Neural cell (in vitro differentiated cells): Measurements from ENCODE around the gene MFSD1.
"Not testable (repeated sequence)": the region's sequence is repeated elsewhere in the genome, so short reads cannot be mapped to it uniquely, and the experiment has no call there.

Source experiments
- CTCF ChIP-seq: fragments of 450-650 bp; IDR thresholded peaks from 2 replicates; pipeline ENCODE4 v1.5.1; 2014; ENCODE audit warnings: antibody characterized with exemption, mild to moderate bottlenecking, moderate library complexity; ENCODE audit not compliant: poor library complexity, severe bottlenecking
- EP300 ChIP-seq: fragments of 450-650 bp; conservative IDR thresholded peaks from 2 replicates; pipeline ENCODE4 v1.6.1; 2014; ENCODE audit warnings: antibody characterized with exemption, mild to moderate bottlenecking, moderate library complexity; ENCODE audit not compliant: poor library complexity, severe bottlenecking
- EZH2 ChIP-seq: fragments of 200-600, 300-800 bp; shearing (Covaris generic), sonication (generic); IDR thresholded peaks from 2 replicates; pipeline ENCODE4 v1.6.1; 2014; ENCODE audit warnings: antibody characterized with exemption, low read length, borderline replicate concordance, mild to moderate bottlenecking; ENCODE audit not compliant: insufficient read depth, poor library complexity, severe bottlenecking
- POLR2AphosphoS5 ChIP-seq: IDR thresholded peaks from 2 replicates; pipeline ENCODE4 v1.6.1; 2012
- RAD21 ChIP-seq: fragments of 450-650 bp; conservative IDR thresholded peaks from 2 replicates; pipeline ENCODE4 v1.6.1; 2014; ENCODE audit warnings: antibody characterized with exemption, mild to moderate bottlenecking, moderate library complexity
- REST ChIP-seq: IDR thresholded peaks from 2 replicates; pipeline ENCODE4 v1.6.1; 2012; ENCODE audit warnings: borderline replicate concordance
- SMC3 ChIP-seq: fragments of 450-650 bp; conservative IDR thresholded peaks from 2 replicates; pipeline ENCODE4 v1.6.1; 2014; ENCODE audit warnings: antibody characterized with exemption, mild to moderate bottlenecking, moderate library complexity; ENCODE audit not compliant: poor library complexity
- TAF1 ChIP-seq: IDR thresholded peaks from 2 replicates; pipeline ENCODE4 v1.6.1; 2012; ENCODE audit warnings: low read depth

- TF ChIP-seq CTCF, EZH2, POLR2AphosphoS5, TAF1, EP300, RAD21, REST, SMC3: not testable (repeated sequence)
Observed at GRCh38 chr3:158791590-158791920, 10.3 kb upstream of the MFSD1 start.
